Panc1 (cell line): ENCODE data around the gene CKAP4. TPM values are rescaled to one million over a fixed set of nuclear protein-coding genes. Genes with fewer than 3 reads are reported as not detected.

Source experiments
- ATAC-seq: fragments of 200-7000 bp; cut with Tn5 transposase; 2 replicates; pipeline ENCODE4 v1.9.1; 2020; ENCODE audit warnings: mild to moderate bottlenecking, moderate library complexity
- BruUV-seq: library from RNA; stranded (reverse); fragments of 400-500 nt; replicated peaks from 2 replicates; lab custom pipeline; 2021; lab: Mats Ljungman, UMichigan
- CTCF ChIA-PET: fragments of 300-600 bp; sonication (Branson Sonifier 250); formaldehyde crosslinking; loops from one replicate; lab custom pipeline; 2022; ENCODE audit warnings: antibody characterized with exemption; lab: Charles Lee
- POLR2A ChIA-PET: fragments of 300-600 bp; sonication (Branson Sonifier 250); formaldehyde crosslinking; loops from one replicate; lab custom pipeline; 2022; ENCODE audit warnings: antibody characterized with exemption; lab: Charles Lee
- DNase-seq: peaks from one replicate; pipeline ENCODE4 v3.0.0-alpha.2; 2010; ENCODE audit warnings: low read depth, low spot score
- H3K27ac ChIP-seq: 2 replicates; pipeline ENCODE4 v1.5.1; 2011; ENCODE audit warnings: mild to moderate bottlenecking, low read length, inconsistent platforms
- H3K27me3 ChIP-seq: fragments of 200-500 bp; sonication (Bioruptor generic); 2 replicates; pipeline ENCODE4 v1.6.0; 2014; ENCODE audit warnings: low read length, inconsistent platforms; ENCODE audit not compliant: control insufficient read depth, insufficient read depth
- H3K36me3 ChIP-seq: fragments of 200-500 bp; sonication (Bioruptor generic); 2 replicates; pipeline ENCODE4 v1.5.1; 2014; ENCODE audit warnings: inconsistent platforms, mild to moderate bottlenecking, low read length, moderate library complexity; ENCODE audit not compliant: control insufficient read depth, insufficient read depth
- H3K4me1 ChIP-seq: 2 replicates; pipeline ENCODE4 v1.5.1; 2011; ENCODE audit warnings: inconsistent platforms, mild to moderate bottlenecking, low read length, moderate library complexity; ENCODE audit not compliant: control insufficient read depth, insufficient read depth
- H3K4me3 ChIP-seq, 2 experiments: 2 replicates each; pipeline ENCODE4 v1.5.1; 2011 to 2012; ENCODE audit warnings: low read depth in 2 of 2, low read length in 2 of 2, mild to moderate bottlenecking in 2 of 2, inconsistent platforms in 1 of 2, moderate library complexity in 1 of 2
- H3K9me3 ChIP-seq: fragments of 200-500 bp; sonication (Bioruptor generic); 2 replicates; pipeline ENCODE4 v1.5.1; 2014; ENCODE audit warnings: low read depth, mild to moderate bottlenecking, inconsistent platforms, low read length, moderate library complexity; ENCODE audit not compliant: control insufficient read depth, insufficient read depth
- CTCF ChIP-seq: fragments of 450-650 bp; IDR thresholded peaks from 2 replicates; pipeline ENCODE4 v1.5.1; 2017; ENCODE audit warnings: mild to moderate bottlenecking
- POLR2AphosphoS5 ChIP-seq: IDR thresholded peaks from 2 replicates; pipeline ENCODE4 v1.6.1; 2012; ENCODE audit warnings: mild to moderate bottlenecking, low read depth, low read length, moderate library complexity
- REST ChIP-seq, 2 experiments: IDR thresholded peaks; 2 replicates each; pipeline ENCODE4 v1.6.1; 2011 to 2012; ENCODE audit warnings: low read depth in 2 of 2, control low read depth in 1 of 2, low read length in 1 of 2, mild to moderate bottlenecking in 1 of 2, moderate library complexity in 1 of 2; ENCODE audit not compliant: insufficient read depth in 1 of 2
- SIN3A ChIP-seq: IDR thresholded peaks from 2 replicates; pipeline ENCODE4 v1.6.1; 2012; ENCODE audit warnings: low read depth, mild to moderate bottlenecking, low read length, moderate library complexity, borderline replicate concordance; ENCODE audit not compliant: insufficient read depth
- TCF7L2 ChIP-seq: IDR thresholded peaks from 2 replicates; pipeline ENCODE4 v1.6.1; 2011; ENCODE audit warnings: mild to moderate bottlenecking, low read depth, low read length, inconsistent platforms
- in situ Hi-C: cut with HindIII; loops from 2 replicates; pipeline ENCODE4 v1.10.0; 2016; ENCODE audit warnings: low sequenced_read_pairs, low pct_unique_long_range_greater_than_20kb
- intact Hi-C: fragments of 100-400 bp; cut with micrococcal nuclease; formaldehyde crosslinking; loops from one replicate; pipeline ENCODE4 v1.10.0; 2022; ENCODE audit not compliant: unreplicated experiment
- total RNA-seq: library from RNA; stranded (reverse); gene quantifications from one replicate; pipeline ENCODE4 v1.2.1, GENCODE V29; 2021; ENCODE audit not compliant: unreplicated experiment

CKAP4 gene
- total RNA-seq, 1 experiment from 2014 or later, result 95.9 TPM

GRCh38 chr12:106269150-106269771, 21.4 kb upstream of the CKAP4 start:
- TF ChIP-seq SIN3A (no peak), CTCF (no peak), REST (IDR thresholded peaks at IDR 0.05; ENCODE audit: insufficient read depth in 1 of 2, low read depth in 2 of 2, low read length in 1 of 2) (no peak), POLR2AphosphoS5 (no peak), TCF7L2 (no peak)
- ChIA-PET CTCF (no interaction called here), POLR2A (no interaction called here)
- DNase-seq, result no peak
- Histone ChIP-seq H3K27ac (no peak overlapping the region), H3K4me3 (no peak overlapping the region), H3K27me3 (no peaks in the 10 kb centered on the region), H3K9me3 (no peaks in the 10 kb centered on the region), H3K36me3 (no peaks in the 10 kb centered on the region), H3K4me1 (no peaks in the 10 kb centered on the region)
- ATAC-seq, result no peak
- BruUV-seq, result no TSS peak
- intact Hi-C loops (no loop called here), in situ Hi-C loops (no loop called here)

- no peak overlapping the region for H3K27ac ChIP-seq
- no peaks in the 10 kb centered on the region for H3K36me3 ChIP-seq
- intact Hi-C loops (no loop called here), in situ Hi-C loops (no loop called here)
- H3K9me3 ChIP-seq, result no peaks in the 10 kb centered on the region
- no peaks in the 10 kb centered on the region for H3K27me3 ChIP-seq
- TF ChIP-seq POLR2AphosphoS5 (no peak), CTCF (no peak), TCF7L2 (no peak)
- POLR2A ChIA-PET, result no interaction called here
- H3K4me1 ChIP-seq, result no peaks in the 10 kb centered on the region
- ATAC-seq, result no peak
- no peak for DNase-seq
- BruUV-seq, result no TSS peak
- H3K4me3 ChIP-seq, result no peak overlapping the region
- CTCF ChIA-PET, result no interaction called here
These were observed 19.7 kb upstream of the CKAP4 start for GRCh38 chr12:106267535-106267934.
